OCI-LY7 (cell line): ENCODE measurements around the gene WSB2.
"Not testable (repeated sequence)": the region's sequence is repeated elsewhere in the genome, so short reads cannot be mapped to it uniquely, and the experiment has no call there.

Source experiments
- EZH2phosphoT487 ChIP-seq: fragments of 200-600 bp; sonication (generic); IDR thresholded peaks from 2 replicates; pipeline ENCODE4 v1.6.1; 2018; ENCODE audit warnings: low read depth, borderline replicate concordance, mild to moderate bottlenecking, mixed run types, antibody characterized with exemption, low read length, moderate library complexity, mixed read lengths
- TF ChIP-seq, protein P1 (sequence below): fragments of 200-600 bp; sonication (generic); conservative IDR thresholded peaks from 2 replicates; pipeline ENCODE4 v1.5.1; 2014; ENCODE audit warnings: mild to moderate bottlenecking, antibody characterized with exemption, low read length, moderate library complexity, mixed read lengths

- TF ChIP-seq, protein P1, sequence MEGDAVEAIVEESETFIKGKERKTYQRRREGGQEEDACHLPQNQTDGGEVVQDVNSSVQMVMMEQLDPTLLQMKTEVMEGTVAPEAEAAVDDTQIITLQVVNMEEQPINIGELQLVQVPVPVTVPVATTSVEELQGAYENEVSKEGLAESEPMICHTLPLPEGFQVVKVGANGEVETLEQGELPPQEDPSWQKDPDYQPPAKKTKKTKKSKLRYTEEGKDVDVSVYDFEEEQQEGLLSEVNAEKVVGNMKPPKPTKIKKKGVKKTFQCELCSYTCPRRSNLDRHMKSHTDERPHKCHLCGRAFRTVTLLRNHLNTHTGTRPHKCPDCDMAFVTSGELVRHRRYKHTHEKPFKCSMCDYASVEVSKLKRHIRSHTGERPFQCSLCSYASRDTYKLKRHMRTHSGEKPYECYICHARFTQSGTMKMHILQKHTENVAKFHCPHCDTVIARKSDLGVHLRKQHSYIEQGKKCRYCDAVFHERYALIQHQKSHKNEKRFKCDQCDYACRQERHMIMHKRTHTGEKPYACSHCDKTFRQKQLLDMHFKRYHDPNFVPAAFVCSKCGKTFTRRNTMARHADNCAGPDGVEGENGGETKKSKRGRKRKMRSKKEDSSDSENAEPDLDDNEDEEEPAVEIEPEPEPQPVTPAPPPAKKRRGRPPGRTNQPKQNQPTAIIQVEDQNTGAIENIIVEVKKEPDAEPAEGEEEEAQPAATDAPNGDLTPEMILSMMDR = not testable (repeated sequence)
- TF ChIP-seq EZH2phosphoT487 = not testable (repeated sequence)
These were observed 20.5 kb upstream of the WSB2 start for GRCh38 chr12:118081521-118081920.
